Smooth muscle cell (in vitro differentiated cells): ENCODE data around the gene ANXA2. TPM values are rescaled to one million over a fixed set of nuclear protein-coding genes. Genes with fewer than 3 reads are reported as not detected.
A peak's percentile ranks its signal among the peaks of the same experiment; 100 is the strongest.

Source experiments
- DNase-seq: peaks from one replicate; lab custom pipeline; 2025; ENCODE audit not compliant: unreplicated experiment; lab: John Stamatoyannopoulos, UW
- H2AFZ ChIP-seq: fragments of 200-600 bp; sonication (generic); 2 replicates; pipeline ENCODE4 v1.6.0; 2016; ENCODE audit warnings: antibody characterized with exemption, low read depth, mild to moderate bottlenecking
- H3F3A ChIP-seq: fragments of 200-600 bp; sonication (generic); 2 replicates; pipeline ENCODE4 v1.6.0; 2017; ENCODE audit warnings: antibody characterized with exemption, low read depth
- H3K27ac ChIP-seq: fragments of 200-600 bp; sonication (generic); 2 replicates; pipeline ENCODE4 v1.5.1; 2016; ENCODE audit warnings: low read depth, mild to moderate bottlenecking
- H3K27me3 ChIP-seq: fragments of 200-600 bp; sonication (generic); 2 replicates; pipeline ENCODE4 v1.6.1; 2016; ENCODE audit warnings: low read depth, mild to moderate bottlenecking
- H3K36me3 ChIP-seq: fragments of 200-600 bp; sonication (generic); 2 replicates; pipeline ENCODE4 v1.5.1; 2016; ENCODE audit warnings: low read depth
- H3K4me1 ChIP-seq: fragments of 200-600 bp; sonication (generic); 2 replicates; pipeline ENCODE4 v1.5.1; 2016; ENCODE audit warnings: low read depth
- H3K4me2 ChIP-seq: fragments of 200-600 bp; sonication (generic); 2 replicates; pipeline ENCODE4 v1.6.0; 2016; ENCODE audit warnings: mild to moderate bottlenecking
- H3K4me3 ChIP-seq: fragments of 200-600 bp; sonication (generic); 2 replicates; pipeline ENCODE4 v1.5.1; 2016; ENCODE audit warnings: mild to moderate bottlenecking
- H3K79me2 ChIP-seq: fragments of 200-600 bp; sonication (generic); 2 replicates; pipeline ENCODE4 v1.6.0; 2016; ENCODE audit warnings: low read depth, mild to moderate bottlenecking
- H3K9ac ChIP-seq: fragments of 200-600 bp; sonication (generic); 2 replicates; pipeline ENCODE4 v1.6.0; 2016; ENCODE audit warnings: low read depth
- H3K9me3 ChIP-seq: fragments of 200-600 bp; sonication (generic); replicated peaks from 2 replicates; pipeline ENCODE4 v1.5.1; 2016; ENCODE audit warnings: low read depth
- H4K20me1 ChIP-seq: fragments of 200-600 bp; sonication (generic); 2 replicates; pipeline ENCODE4 v1.6.0; 2016; ENCODE audit warnings: low read depth
- WGBS: methylation state at CpG from one replicate; pipeline ENCODE4 v1.1.7; 2016; ENCODE audit warnings: low lambda C conversion rate; 5-methylcytosine and 5-hydroxymethylcytosine counted together
- polyA plus RNA-seq: library from polyadenylated mRNA; unstranded; fragments of >200 nt; fragmentation: Nextera tagmentation; extraction: Ambion mirVana; gene quantifications from 2 replicates; pipeline ENCODE4 v1.2.1, GENCODE V29; 2016
- total RNA-seq: library from RNA; depleted of rRNA; stranded (reverse); fragments of >200 nt; gene quantifications from 2 replicates; pipeline ENCODE4 v1.2.3, GENCODE V29; 2014
- TF ChIP-seq, protein P1 (sequence below): fragments of 200-600 bp; sonication (generic); IDR thresholded peaks from 2 replicates; pipeline ENCODE4 v1.5.1; 2017; ENCODE audit warnings: borderline replicate concordance, mild to moderate bottlenecking, antibody characterized with exemption; ENCODE audit not compliant: insufficient read depth, poor library complexity, severe bottlenecking

The ANXA2 gene
- total and polyA plus RNA-seq, 2 experiments from 2014 or later = 2,477 to 2,665 TPM

DNA sequence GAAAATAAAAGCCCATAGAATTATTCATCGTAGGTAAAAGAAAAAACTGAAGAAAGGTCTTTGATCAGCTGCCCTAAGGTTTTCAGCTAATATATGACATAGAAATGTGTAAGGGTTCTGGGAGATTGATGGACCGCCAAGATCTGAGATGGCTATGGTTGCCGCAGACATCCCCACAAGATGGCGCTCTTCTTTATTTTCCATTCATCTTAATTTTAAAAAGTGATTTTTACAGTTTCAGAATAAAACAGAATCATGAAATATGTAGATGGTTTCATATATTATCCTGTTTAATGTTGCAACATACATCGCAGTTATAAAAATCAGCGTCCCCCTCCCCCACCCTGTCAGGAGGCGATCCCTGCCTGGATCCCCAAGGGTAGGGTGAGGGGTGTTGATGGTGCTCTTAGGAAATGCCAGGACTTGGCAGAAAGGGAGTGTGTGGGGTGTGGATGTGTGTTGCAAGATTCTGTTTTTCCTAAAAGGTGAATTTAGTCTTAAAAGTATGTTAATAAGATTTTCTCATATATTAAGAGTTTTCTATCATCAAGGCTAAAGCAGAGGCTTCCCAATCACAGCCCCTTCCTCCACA, 68.8 kb downstream of the ANXA2 start:
- DNase-seq = no peak
- Histone ChIP-seq H3K27ac (no peak overlapping the region), H4K20me1 (no peaks in the 10 kb centered on the region), H3K9me3 (no peaks in the 10 kb centered on the region), H3K27me3 (peaks cover 30% of the 10 kb centered on the region), H3F3A (no peaks in the 10 kb centered on the region), H3K4me3 (no peak overlapping the region), H3K9ac (no peak overlapping the region), H3K4me2 (no peak overlapping the region), H2AFZ (no peak overlapping the region), H3K36me3 (no peaks in the 10 kb centered on the region), H3K79me2 (no peaks in the 10 kb centered on the region), H3K4me1 (peaks cover 14% of the 10 kb centered on the region)
- TF ChIP-seq, protein P1, sequence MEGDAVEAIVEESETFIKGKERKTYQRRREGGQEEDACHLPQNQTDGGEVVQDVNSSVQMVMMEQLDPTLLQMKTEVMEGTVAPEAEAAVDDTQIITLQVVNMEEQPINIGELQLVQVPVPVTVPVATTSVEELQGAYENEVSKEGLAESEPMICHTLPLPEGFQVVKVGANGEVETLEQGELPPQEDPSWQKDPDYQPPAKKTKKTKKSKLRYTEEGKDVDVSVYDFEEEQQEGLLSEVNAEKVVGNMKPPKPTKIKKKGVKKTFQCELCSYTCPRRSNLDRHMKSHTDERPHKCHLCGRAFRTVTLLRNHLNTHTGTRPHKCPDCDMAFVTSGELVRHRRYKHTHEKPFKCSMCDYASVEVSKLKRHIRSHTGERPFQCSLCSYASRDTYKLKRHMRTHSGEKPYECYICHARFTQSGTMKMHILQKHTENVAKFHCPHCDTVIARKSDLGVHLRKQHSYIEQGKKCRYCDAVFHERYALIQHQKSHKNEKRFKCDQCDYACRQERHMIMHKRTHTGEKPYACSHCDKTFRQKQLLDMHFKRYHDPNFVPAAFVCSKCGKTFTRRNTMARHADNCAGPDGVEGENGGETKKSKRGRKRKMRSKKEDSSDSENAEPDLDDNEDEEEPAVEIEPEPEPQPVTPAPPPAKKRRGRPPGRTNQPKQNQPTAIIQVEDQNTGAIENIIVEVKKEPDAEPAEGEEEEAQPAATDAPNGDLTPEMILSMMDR = peak; percentile 80
- 26% methylated on average over 7 of the region's 7 CpGs for WGBS

DNA sequence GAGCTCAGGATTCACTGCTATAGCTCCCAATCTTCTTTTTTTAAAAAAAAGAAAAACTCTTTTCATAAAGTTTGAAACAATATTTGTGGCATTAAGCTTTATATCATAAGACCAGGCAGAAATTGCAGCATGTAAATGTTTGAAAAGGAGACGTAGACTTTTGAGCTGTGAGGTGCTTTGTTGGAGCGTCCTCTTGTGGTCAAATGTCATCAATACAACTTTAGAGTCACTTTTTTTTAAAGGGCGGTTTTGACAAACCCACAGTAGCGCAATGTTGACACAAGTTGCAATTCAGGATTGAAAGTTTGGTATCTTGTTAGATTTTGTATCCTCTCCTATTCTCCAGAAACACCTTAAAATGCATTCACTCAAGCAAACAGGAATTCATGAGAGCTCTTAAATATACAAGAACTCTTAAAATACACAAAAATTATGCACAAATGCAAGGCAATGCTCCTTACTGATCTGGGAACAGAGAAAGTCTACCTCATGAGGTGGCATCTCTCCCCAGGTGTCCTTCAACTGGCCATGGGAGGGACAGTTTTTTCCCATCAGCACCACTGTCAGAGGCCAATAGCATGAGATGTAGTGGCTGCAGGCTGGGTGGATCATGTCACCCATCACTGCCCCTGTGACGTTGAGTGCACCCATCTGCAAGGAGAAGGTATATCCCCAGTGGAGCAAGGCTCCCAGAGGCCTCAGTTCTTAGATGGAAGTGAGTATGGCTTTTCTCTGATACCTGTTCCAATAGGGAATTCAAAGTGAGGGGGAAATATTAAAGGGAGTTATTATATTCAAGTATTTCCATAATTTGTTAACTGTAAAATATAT, 70.7 kb downstream of the ANXA2 start:
- H3K4me3 ChIP-seq = no peak overlapping the region
- H4K20me1 ChIP-seq = no peaks in the 10 kb centered on the region
- H3F3A ChIP-seq = no peaks in the 10 kb centered on the region
- H3K4me1 ChIP-seq = peaks cover 14% of the 10 kb centered on the region
- no peak for DNase-seq
- H3K9me3 ChIP-seq = no peaks in the 10 kb centered on the region
- H3K27me3 ChIP-seq = peaks cover 41% of the 10 kb centered on the region
- no peaks in the 10 kb centered on the region for H3K79me2 ChIP-seq
- H3K36me3 ChIP-seq = no peaks in the 10 kb centered on the region
- TF ChIP-seq, protein P1 = peak; percentile 89
- no peak overlapping the region for H3K9ac ChIP-seq
- no peak overlapping the region for H2AFZ ChIP-seq
- H3K4me2 ChIP-seq = no peak overlapping the region
- H3K27ac ChIP-seq = no peak overlapping the region
- WGBS = 27% methylated on average over 5 of the region's 5 CpGs

DNA sequence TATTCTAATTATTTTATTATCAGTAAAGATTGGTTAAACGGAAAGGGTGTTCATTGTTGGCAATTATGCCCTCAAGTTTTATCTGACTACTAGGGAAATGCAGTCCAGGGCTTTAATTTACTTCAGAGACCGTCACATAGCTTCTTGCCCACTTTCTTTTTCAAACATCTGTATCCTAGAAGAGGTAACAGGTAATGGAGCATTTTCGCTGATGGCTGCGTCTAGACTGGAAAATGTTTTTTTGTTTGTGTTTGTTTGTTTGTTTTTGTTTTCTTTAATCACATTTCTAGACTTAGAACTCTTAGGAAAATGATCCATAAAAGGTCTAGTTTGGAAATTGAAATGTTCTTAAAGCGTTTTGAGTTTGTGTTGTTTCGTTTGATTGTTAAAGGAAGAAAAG, 71.4 kb downstream of the ANXA2 start:
- Histone ChIP-seq H2AFZ (no peak overlapping the region), H3K4me2 (no peak overlapping the region), H3K27me3 (peaks cover 48% of the 10 kb centered on the region), H3K36me3 (no peaks in the 10 kb centered on the region), H3K79me2 (no peaks in the 10 kb centered on the region), H3K27ac (no peak overlapping the region), H3F3A (no peaks in the 10 kb centered on the region), H3K9ac (no peak overlapping the region), H3K4me1 (peaks cover 14% of the 10 kb centered on the region), H3K4me3 (no peak overlapping the region), H4K20me1 (no peaks in the 10 kb centered on the region), H3K9me3 (no peaks in the 10 kb centered on the region)
- 34% methylated on average over 6 of the region's 6 CpGs for WGBS
- TF ChIP-seq, protein P1 = no peak
- no peak for DNase-seq

DNA sequence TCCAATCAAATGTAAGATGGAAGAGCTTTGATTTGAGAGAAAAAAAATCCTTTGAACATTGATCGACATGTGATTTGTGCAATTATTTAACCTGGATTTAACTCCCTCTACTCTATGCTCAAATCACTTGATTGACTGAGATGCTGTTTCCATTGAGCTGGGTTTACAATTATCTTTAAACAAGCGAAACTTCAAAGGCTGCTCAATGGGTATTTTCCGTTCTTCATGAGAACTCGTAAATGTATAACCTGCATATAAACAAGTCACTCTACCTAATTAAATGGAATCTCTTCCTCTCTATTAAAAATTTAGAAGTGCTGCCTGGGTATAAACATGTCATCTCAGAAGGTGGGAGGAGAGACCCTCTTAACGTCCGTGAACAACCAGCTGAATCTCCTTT, 71.9 kb downstream of the ANXA2 start:
- no peaks in the 10 kb centered on the region for H3K79me2 ChIP-seq
- no peak for DNase-seq
- H3K27me3 ChIP-seq = peaks cover 52% of the 10 kb centered on the region
- H3K4me3 ChIP-seq = no peak overlapping the region
- no peaks in the 10 kb centered on the region for H3K9me3 ChIP-seq
- no peak overlapping the region for H3K4me2 ChIP-seq
- H2AFZ ChIP-seq = no peak overlapping the region
- TF ChIP-seq, protein P1 = no peak
- no peak overlapping the region for H3K9ac ChIP-seq
- no peak overlapping the region for H3K27ac ChIP-seq
- peaks cover 14% of the 10 kb centered on the region for H3K4me1 ChIP-seq
- no peaks in the 10 kb centered on the region for H3F3A ChIP-seq
- WGBS = 56% methylated on average over 6 of the region's 6 CpGs
- H4K20me1 ChIP-seq = no peaks in the 10 kb centered on the region
- no peaks in the 10 kb centered on the region for H3K36me3 ChIP-seq
